ENCODE results near the gene MRC2. TPM values are rescaled to one million over a fixed set of nuclear protein-coding genes. Genes with fewer than 3 reads are reported as not detected.
A peak's percentile ranks its signal among the peaks of the same experiment; 100 is the strongest.

The MRC2 gene
- total and polyA plus RNA-seq, 2 of the 13 experiments (the other 11 are each of a cell fraction or from before 2014, with no cell fraction given) = not detected

GRCh38 chr17:62703776-62704380 lies 76.4 kb downstream of the MRC2 start (continued):
- TF ChIP-seq SCMH1 (CRISPR knock-in tag; IDR thresholded peaks at IDR 0.05; ENCODE audit: borderline replicate concordance) (no peak), IRF2 (CRISPR knock-in tag; IDR thresholded peaks at IDR 0.05) (no peak), ZNF264 (CRISPR knock-in tag; IDR thresholded peaks at IDR 0.05) (no peak), ZFP36L2 (CRISPR knock-in tag; IDR thresholded peaks at IDR 0.05) (no peak), MAX (IDR thresholded peaks at IDR 0.05) (peak; percentile 72), YY1 (IDR thresholded peaks at IDR 0.05; ENCODE audit: insufficient read depth, insufficient replicate concordance, low read depth, low read length) (peak; percentile 55), BRCA1 (CRISPR knock-in tag; IDR thresholded peaks at IDR 0.05) (no peak), E2F1 (CRISPR knock-in tag; IDR thresholded peaks at IDR 0.05) (no peak), ZFP62 (CRISPR knock-in tag; IDR thresholded peaks at IDR 0.05) (no peak), TEAD3 (CRISPR knock-in tag; optimal IDR thresholded peaks at IDR 0.05; ENCODE audit: borderline replicate concordance) (peak; percentile 42), ZNF329 (CRISPR knock-in tag; IDR thresholded peaks at IDR 0.05; ENCODE audit: low read depth) (no peak; the same call in 1 of the 2 replicates), RFX1 (IDR thresholded peaks at IDR 0.05) (no peak), ZNF777 (CRISPR knock-in tag; IDR thresholded peaks at IDR 0.05) (peak; percentile 93), ZNF530 (CRISPR knock-in tag; IDR thresholded peaks at IDR 0.05; ENCODE audit: low read depth) (no peak), TIGD3 (CRISPR knock-in tag; IDR thresholded peaks at IDR 0.05; ENCODE audit: borderline replicate concordance) (no peak), TEF (CRISPR knock-in tag; IDR thresholded peaks at IDR 0.05) (no peak), RFXANK (CRISPR knock-in tag; IDR thresholded peaks at IDR 0.05) (no peak), ZNF780A (CRISPR knock-in tag; IDR thresholded peaks at IDR 0.05) (no peak), SRF (IDR thresholded peaks at IDR 0.05; ENCODE audit: low read depth, low read length) (no peak), MEIS2 (CRISPR knock-in tag; IDR thresholded peaks at IDR 0.05) (0 out of 2 replicates have a peak, but pooled peaks have one; percentile 26), MBD4 (IDR thresholded peaks at IDR 0.05; ENCODE audit: borderline replicate concordance, low read length) (no peak), BATF2 (CRISPR knock-in tag; IDR thresholded peaks at IDR 0.05) (no peak), ZNF337 (CRISPR knock-in tag; IDR thresholded peaks at IDR 0.05; ENCODE audit: borderline replicate concordance, low read depth) (no peak), XRCC5 (optimal IDR thresholded peaks at IDR 0.05; ENCODE audit: low read length) (peak; percentile 72), ONECUT2 (CRISPR knock-in tag; IDR thresholded peaks at IDR 0.05) (no peak), ZNF552 (CRISPR knock-in tag; IDR thresholded peaks at IDR 0.05; ENCODE audit: borderline replicate concordance) (0 out of 2 replicates have a peak, but pooled peaks have one; percentile 42), ZMYM4 (CRISPR knock-in tag; IDR thresholded peaks at IDR 0.05) (no peak), CBX5 (CRISPR knock-in tag; IDR thresholded peaks at IDR 0.05; ENCODE audit: borderline replicate concordance) (no peak), ZNF547 (CRISPR knock-in tag; IDR thresholded peaks at IDR 0.05) (peak; percentile 51; the same call in 1 of the 2 replicates), RNF2 (conservative IDR thresholded peaks at IDR 0.05; ENCODE audit: low read depth) (peak; percentile 90), SNRNP70 (IDR thresholded peaks at IDR 0.05; ENCODE audit: low read depth, low read length) (no peak)

Measured in HepG2 (cell line).